Lung microvascular endothelial cell (primary cell): ENCODE data around the gene COPB2. TPM values are rescaled to one million over a fixed set of nuclear protein-coding genes. Genes with fewer than 3 reads are reported as not detected.
"Not testable (repeated sequence)": the region's sequence is repeated elsewhere in the genome, so short reads cannot be mapped to it uniquely, and the experiment has no call there.

Experiments
- DNase-seq, 2 donors: peaks; one replicate each; pipeline versions ENCODE4 v3.0.0 to v3.0.0-alpha.2; 2010; ENCODE audit warnings: low read depth in 2 of 2
- total RNA-seq: library from RNA; depleted of rRNA; stranded (reverse); fragments of >200 nt; gene quantifications from 2 replicates; pipeline ENCODE4 v1.2.1, GENCODE V29; 2014

Gene COPB2
- total RNA-seq, 1 donor from 2014 or later = 174 TPM

DNA sequence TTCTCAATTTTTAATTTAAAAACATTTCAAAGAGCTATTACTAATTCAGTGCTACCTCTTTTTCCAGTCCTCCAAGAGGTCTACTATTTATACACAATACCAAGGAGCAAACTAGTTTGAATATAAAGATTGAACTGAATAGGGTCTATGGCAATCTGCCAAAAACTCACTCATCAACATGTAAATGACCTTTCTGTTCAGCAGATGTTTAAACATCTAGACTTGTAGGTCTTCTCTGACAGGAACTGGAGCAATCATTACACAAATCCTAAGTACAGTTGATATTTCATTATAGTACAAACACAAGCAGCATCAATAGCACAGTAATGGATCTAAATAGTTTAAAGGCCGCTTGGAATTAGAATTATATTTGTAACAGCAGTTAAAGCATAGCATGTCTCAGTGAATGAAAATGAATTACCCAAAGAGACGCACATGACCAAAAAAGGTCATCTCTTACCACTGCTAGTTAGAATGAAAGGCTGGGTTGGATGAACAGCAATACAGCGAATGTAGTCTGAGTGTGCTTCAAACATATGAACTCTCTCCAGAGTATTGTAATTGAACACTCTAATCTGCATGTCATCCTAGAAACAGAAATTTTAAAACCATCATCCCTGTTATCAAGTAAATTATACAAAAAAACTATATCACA lies 10.7 kb downstream of the COPB2 start:
- peak; percentile 15 to 28 for DNase-seq

DNA sequence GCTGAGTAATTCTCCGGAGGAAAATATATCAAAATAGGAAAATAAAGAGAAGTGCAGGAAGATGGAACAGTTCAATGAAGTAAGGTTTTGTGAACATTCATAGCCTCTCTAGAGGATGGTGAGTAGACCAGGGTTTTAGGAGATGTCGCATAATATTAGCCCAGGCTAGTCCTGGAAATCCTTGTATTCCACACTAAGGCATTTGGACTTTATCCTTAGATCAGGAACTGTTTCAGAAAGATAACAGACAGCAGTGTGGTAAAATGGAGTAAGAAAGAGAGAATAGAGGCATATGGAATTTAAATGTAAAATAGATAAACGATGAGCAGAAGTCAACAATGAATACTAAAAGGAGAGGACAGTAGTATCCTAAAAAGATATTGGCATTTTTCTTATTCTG lies 12.1 kb downstream of the COPB2 start:
- no peak for DNase-seq

DNA sequence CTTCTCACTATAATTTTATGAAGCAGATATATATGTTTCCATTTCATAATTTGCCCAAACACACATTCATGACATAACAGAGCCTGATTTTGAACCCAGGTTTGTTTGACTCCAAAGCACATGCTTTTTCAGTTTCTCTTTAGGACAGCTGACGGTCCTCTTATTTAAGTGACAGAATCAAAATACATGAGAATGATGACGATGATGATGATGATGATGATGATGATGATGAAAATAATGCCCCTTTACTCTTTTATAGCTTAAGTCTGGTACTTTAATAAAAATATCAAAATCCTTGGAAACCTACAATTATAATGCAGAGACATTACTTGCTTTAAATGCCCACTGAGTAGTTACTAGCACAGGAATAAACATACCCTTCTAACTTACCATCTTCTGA lies 15.3 kb downstream of the COPB2 start:
- no peak for DNase-seq

DNA sequence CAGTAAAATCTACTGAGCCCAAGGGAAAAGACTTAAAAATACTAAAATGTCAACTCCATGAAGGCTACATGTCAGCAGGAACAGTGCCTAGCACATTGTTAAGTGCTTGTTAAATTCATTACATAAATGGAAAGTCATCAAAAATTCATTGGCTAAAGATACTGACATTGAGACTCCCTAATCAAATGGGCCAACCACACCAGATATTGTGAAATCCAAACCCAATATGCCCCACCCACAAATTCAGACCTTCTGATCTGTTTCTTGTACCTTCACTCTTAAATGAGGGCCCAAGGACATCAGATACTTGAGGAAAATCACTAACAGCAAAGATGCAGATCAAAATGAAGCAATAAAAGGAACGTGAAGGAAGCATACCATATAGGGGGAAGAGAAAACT lies 24.9 kb downstream of the COPB2 start:
- DNase-seq = no peak

DNA sequence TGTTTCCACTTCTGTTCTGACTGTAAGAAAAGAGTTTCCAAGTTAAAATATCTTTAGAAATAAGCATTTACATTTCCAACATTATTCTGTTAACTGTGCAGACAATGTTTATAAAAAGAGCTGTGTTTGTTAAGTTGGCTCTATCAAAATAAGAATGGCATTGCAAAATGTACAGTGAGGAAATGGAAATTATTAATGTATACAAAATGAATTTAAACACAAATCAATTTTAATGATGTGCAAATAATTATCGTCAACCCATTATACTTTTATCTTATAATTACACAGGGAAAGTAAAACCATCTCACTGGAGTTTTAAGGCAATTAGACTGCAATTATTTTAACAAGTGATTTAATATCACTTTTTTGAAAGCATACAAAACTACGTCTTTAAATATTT lies 28.2 kb downstream of the COPB2 start:
- no peak for DNase-seq

DNA sequence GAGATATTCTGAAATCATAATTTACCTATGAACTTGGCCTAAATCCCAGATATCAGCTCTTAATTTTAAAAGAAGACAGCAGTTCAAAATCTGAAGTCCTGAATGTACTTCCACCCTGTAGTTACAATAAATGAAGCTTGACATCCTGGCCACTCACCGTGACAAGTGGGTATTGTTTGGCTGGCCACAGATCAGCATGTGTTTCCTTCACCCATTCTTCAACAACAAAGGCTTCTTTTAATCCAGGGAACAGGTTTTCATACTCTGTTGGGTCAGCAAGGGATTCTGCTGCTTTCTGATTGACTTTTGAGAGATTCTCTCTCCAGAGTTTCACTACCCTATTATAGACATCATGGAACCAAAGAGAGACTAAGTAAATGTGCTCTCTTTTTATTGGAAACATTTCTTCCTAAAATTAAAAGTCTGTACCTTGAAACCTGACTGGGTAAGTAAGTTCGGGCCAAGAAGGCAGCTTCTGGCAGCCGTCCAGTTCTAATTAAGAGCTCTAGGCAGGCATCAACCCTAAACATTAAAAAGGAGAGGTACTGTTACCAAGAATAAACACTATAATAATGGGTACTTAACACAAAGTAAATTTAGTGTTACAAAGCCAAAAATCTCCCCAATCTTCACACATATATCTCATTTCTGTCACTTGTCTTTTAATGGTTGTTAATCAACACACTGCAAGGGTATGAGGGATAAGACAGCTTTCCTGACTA lies 30.4 kb downstream of the COPB2 start:
- DNase-seq = peak in 1 of 2 donors; percentile 21

DNA sequence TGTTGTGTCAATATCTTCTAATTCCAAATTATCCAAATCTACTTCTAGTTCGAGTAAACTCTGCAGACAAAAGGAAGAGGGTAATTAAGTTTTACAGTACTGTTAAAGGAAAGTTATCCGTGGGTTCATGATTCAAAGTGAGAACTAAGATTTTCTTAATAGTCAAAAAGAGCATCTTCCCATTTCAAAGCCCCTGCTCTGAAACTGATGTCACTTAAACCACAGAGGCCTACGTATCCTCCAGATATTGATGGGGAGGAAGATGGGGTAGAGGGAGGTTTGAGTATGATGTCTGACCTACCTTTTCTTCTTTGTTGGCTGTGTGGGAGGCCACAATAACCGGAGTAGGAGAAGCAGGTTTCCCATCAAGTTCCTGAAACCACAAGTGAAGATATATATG lies 31.5 kb downstream of the COPB2 start:
- DNase-seq = no peak

DNA sequence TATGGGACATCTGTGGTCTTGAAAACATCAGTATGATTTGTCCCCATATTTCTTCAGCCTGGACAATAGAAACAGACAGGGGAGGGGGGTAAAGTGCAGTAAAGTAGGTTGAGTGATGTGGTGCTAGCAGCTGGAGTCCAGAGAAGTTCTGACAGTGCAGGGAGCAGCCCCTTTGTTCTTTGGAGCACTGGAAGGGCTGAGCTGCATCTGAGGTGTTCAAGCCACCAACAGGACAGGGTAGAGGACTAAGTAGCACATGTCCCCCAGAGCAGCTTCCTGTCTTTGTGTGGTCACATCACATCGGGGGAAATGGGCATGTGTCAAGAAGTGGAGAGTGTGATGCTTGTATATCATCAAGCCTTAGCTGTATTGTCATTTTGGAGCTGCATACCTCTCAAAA lies 33.6 kb downstream of the COPB2 start:
- DNase-seq = no peak

DNA sequence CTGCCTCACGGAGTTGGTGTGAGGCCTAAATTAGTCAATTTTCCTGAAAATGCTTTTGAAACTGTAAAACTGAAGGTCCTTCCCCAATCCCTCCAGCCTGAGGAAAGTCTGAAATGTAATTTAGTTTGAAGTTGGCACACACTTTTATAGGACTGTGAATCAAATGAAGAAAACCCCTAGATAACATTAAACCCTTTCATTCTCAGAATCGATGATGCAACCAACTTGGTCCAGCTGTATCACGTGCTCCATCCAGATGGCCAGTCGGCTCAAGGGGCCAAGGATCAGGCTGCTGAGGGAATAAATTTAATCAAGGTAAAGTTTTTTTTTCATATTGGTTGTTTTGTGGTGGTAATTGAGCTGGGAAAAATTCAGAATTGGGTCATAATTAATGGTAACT lies 34.0 kb downstream of the COPB2 start:
- DNase-seq = no peak

DNA sequence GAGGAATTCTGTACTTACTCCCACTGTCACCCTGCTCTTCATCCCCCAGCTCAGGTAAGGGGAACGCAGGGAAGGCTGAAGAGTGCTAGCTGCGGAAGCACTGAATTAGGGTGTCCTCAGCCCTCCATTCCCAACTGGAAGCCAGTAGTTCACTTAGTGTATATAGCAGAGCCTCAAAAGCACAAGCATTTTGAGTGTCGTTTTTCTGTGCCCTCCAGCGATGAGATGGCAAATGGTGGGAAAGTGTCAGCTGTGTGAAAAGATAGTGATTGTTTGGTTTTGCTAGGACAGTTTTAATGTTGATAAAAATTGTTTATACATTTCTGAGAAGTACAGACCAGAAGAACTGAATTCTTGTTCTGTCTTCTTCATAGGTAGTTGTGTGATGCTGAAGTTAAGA lies 34.8 kb downstream of the COPB2 start:
- DNase-seq = no peak

DNA sequence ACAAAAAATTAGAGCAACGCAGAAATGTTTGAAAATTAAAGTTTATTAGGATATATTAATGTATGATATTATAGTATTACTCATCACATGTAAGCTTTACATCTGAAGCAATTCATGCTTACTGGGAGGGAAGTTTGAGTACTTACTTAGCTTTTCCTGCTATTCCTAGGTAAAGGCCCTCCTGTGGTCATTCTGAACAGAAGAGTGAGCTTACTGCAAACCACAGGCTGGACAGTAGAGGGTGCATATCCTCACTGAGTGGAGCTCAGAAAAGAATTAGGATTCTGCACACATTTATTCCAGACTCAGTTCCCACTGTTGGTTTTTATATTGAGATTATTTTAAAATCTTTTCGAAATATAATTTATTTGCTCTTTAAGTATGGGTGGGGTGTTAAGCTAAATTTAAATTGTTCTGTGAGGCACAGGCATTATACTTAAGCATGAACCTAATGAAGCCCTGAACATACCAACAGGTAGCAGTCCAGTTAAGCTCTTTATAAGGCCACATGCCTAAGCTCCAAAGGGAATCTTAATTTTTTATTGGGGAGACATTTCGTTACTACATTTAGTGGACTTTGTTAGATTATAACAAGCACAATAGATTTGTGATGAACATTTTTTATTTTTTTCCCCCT lies 35.4 kb downstream of the COPB2 start:
- DNase-seq = peak; percentile 68 to 69

DNA sequence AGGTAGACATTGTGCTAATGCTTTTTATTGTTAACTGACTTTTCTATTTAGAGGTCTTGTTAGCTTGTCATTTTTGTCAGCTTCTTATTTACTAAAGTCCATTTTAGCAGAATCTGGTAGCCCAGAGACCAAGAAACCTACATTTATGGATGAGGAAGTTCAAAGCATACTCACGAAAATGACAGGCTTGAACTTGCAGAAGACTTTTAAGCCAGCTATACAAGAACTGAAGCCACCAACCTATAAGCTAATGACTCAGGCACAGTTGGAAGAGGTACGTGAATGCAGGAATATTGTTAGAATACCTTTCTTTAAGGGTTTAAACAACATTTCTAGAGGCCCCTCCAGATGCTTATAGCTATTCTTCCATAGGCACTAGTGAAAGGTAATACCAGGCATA lies 42.7 kb downstream of the COPB2 start:
- no peak for DNase-seq

DNA sequence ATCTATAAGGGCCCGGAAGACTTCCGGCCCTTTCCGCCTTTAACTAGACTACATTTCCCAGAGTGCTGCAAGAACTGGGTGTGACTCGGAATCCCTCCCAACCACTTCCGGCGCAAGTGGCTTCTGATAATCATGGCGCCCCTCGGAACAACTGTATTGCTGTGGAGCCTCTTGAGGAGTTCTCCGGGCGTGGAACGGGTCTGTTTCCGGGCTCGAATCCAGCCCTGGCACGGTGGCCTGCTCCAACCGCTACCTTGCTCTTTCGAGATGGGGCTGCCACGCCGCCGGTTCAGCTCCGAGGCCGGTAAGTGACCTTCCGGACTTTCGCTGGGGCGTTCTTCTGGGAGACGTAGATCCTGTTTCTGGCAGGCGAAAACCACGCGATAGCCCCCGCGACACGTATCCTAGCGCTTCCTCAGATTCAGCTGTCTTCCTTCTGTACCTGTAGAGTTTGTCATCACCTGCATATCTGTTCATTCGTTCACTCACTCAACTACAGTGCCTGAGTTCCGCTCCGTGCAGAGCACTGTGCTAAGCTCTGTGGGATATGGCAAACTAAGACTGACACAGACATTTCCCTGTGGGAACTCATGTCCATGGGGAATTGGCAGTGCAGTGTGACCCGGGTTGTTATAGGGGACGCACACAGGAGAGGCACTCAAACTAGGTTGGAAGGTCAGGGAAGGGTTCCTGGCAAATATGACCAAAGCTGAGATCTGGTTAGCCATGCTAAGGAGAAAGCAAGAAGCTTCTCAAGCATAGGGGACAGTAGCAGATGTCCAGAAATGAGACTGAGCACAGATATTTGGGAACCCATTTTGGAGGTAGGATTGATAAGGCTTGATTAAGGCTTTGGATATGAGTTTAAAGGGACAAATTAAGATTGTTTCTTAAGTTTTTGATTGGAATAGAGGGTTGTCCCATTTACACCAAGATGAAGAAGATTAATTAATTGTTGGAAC lies 45.3 kb downstream of the COPB2 start, which contains the start of gene MRPS22:
Gene MRPS22, plus strand, starts transcription at position 126 of the 962 bp plus-strand sequence. Its CDS starts 7 bp downstream, at position 133.
- peak; percentile 91 to 93 for DNase-seq

DNA sequence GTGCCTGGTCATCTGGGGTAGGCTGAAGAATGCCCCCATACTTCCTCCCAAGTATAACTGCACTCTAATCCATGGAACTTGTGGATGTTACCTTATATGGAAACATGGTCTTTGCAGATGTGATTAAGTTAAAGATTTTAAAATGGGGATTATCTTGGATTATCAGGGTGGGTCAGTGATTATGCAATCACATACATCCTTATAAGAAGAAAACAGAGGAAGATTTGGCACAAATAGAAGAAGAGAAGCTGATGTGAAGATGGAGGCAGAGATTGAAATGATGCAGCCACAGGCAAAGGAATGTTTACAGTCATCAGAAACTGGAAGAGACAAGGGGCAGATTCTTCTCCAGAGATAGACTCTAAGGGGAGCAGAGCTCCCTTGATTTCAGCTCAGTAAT lies 47.4 kb downstream of the COPB2 start:
- no peak for DNase-seq

DNA sequence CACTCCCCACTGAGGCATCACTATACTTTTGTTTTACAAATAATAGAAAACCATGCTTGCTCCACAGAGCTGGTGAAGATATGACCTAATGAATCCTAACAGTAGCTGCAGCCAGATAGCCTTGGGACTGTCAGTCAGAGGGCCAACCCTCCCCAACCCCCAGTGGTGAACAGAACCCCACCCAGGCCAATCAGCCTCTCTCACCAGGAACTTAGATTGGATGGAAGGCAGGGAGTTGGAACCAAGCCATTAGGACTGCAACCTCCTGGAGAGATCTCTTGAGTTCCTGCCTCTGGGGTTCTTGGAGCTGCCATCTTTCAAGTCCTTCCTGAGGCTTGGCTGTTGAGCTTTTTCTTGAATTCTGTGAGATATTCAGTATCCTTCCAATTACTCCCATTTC lies 48.7 kb downstream of the COPB2 start:
- DNase-seq = no peak

DNA sequence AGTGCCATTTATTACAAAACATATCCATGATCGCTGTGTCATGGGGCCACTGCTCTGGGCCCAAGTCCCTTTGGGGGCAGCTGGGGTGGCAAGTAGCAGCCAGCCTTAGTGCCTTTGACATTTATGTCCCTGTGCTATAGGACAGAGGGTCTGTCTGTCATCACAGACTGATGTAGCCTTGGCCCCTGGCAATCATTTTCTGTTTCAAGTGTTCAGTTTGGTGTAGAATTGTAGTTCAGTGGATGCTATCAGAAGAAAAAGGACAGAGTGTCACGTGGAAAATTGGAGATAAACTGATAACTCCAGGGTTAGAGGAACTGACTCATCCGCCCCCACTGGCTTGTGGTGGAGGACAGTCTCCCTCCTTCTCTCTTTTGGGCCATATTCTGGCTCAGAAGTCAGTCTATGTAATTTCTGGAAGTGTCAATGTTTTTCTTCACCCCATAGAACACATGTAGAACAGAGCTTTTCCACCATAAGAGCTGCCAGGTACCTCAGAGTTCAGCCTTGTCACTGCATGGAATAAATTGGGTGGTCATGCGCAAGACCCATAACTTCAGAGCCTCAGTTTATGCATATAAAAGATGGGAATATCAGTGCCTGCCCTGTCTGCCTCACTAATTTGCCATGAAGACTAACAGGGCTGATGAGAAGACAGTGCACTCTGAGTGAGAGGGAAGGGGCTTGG lies 50.1 kb downstream of the COPB2 start:
- DNase-seq = no peak

DNA sequence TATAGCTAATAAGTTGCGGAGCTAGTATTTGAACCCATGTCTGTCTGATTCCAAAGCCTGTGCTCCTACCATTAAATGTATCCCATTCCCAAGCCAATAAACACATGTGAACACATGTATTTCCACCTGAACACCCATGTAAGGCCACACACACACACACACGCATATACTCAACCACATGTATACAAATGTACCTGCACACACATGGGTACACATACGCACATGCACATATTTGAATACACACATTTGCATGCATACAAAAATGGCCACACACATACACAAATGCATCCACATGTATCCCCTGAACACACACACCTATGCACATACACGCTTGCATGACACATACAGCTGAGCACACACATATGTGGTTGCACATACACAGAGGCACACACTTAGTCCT lies 51.0 kb downstream of the COPB2 start:
- no peak for DNase-seq

DNA sequence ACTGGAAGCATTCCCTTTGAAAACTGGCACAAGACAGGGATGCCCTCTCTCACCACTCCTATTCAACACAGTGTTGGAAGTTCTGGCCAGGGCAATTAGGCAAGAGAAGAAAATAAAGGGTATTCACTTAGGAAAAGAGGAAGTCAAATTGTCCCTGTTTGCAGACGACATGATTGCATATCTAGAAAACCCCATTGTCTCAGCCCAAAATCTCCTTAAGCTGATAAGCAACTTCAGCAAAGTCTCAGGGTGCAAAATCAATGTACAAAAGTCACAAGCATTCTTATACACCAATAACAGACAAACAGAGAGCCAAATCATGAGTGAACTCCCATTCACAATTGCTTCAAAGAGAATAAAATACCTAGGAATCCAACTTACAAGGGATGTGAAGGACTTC lies 54.8 kb downstream of the COPB2 start:
- DNase-seq = not testable (repeated sequence)

DNA sequence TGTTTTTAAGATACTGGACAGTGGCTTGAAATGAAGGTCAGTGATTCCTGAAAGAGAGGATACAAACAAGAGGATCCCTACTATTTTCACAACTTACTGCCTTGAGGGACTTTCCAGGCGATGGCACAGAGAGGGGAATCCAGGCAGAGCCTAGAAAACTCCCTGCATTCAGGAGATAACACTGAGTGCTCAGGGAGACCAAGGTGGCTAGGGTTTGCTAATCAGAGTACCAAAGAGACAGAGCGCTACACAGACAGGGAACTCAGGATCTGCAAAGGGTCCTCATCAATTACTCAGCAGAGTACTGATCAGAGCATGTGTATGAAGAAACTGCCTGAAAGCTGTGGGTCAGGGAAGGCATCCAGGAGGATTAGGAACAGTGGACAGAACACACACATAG lies 57.4 kb downstream of the COPB2 start:
- DNase-seq = no peak

DNA sequence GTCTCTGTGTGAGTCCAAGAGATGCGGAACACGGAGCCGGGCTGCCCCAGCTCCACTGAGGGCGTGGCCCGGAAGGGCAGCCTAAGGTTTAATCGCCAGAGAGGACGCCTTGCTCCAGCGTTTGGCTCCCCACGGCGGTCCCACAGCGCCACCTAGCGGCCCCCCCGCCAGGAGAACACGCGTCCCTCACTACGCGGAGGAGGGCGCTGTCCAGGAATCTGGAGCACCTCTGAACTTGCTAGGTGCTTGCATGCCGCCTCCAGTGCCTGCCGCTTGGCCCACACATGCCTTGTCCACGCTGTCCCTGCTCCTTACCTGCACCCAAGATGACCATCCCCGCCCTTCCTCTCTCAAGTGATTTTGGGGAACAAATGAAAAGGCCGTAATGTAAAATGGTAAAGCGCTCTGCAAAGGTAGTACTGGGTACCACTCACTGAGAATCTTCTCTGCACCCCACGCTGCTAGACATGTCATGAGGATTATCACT lies 60.0 kb downstream of the COPB2 start:
- peak; percentile 81 to 82 for DNase-seq

DNA sequence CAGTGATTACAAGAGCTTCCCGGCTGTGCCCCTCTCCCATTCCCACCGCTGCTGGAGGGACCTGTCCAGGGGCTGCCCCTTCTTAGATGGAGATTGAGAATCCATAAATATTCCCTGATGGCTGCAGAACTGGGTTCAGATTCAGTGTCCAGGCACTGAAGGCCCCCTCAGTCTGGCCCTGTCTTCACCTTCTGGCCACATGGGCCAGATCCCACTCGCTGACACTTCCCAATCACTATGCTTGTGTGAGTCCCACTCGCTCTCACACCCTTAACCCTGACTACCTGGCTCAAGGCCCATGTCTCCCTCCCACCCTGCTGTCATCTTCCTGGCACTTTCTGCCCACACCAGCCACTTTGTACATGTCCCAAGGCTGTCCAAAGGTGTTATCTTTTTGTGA lies 61.1 kb downstream of the COPB2 start:
- DNase-seq = no peak
